Stimulated activated CD4-positive, alpha-beta T cell treated with anti-CD3 and anti-CD28 coated beads, Interleukin-12 subunit alpha, Interleukin-12 subunit beta, amount 100 ng/mL, for 48 hours (primary cell): ENCODE measurements around the gene SSTR4.

Experiments
- DNase-seq, 3 donors: peaks; one replicate each; pipeline ENCODE4 v3.0.0-alpha.2; 2020; ENCODE audit warnings: low read depth in 2 of 3, low spot score in 1 of 3

Gene SSTR4

GRCh38 chr20:23039885-23040508, 4.9 kb downstream of the SSTR4 start:
- no peak for DNase-seq

GRCh38 chr20:23042270-23042669, 7.2 kb downstream of the SSTR4 start:
- no peak for DNase-seq

- no peak for DNase-seq
These were observed 8.3 kb downstream of the SSTR4 start for GRCh38 chr20:23043376-23043775.

GRCh38 chr20:23046431-23046830, 11.3 kb downstream of the SSTR4 start:
- DNase-seq: no peak

GRCh38 chr20:23047001-23047737, 12.1 kb downstream of the SSTR4 start:
- DNase-seq: no peak

- no peak for DNase-seq
These were observed 12.7 kb downstream of the SSTR4 start for GRCh38 chr20:23047738-23048214.

- DNase-seq: peak in 2 of 3 donors; percentile 7 to 9
These were observed 13.4 kb downstream of the SSTR4 start for GRCh38 chr20:23048283-23049200.

GRCh38 chr20:23049201-23050075, 14.3 kb downstream of the SSTR4 start, which contains the start of gene THBD:
TSS of gene THBD (minus strand) at chr20:23049672. CDS start at chr20:23049504, 168 bp downstream.
- no peak for DNase-seq

- DNase-seq: no peak
These were observed 15.1 kb downstream of the SSTR4 start for GRCh38 chr20:23050076-23050838.

GRCh38 chr20:23050847-23051627, 15.9 kb downstream of the SSTR4 start:
- peak in 2 of 3 donors; percentile 12 to 46 for DNase-seq

GRCh38 chr20:23052904-23053303, 17.8 kb downstream of the SSTR4 start:
- DNase-seq: no peak

- DNase-seq: no peak
These were observed 23.1 kb downstream of the SSTR4 start for GRCh38 chr20:23058240-23058639.

GRCh38 chr20:23059001-23059400, 23.9 kb downstream of the SSTR4 start:
- no peak for DNase-seq

- DNase-seq: no peak
These were observed 24.7 kb downstream of the SSTR4 start for GRCh38 chr20:23059846-23060245.

GRCh38 chr20:23060629-23061028, 25.5 kb downstream of the SSTR4 start:
- DNase-seq: no peak

- no peak for DNase-seq
These were observed 26.1 kb downstream of the SSTR4 start for GRCh38 chr20:23061262-23061661.

GRCh38 chr20:23061734-23062561, 26.8 kb downstream of the SSTR4 start:
- no peak for DNase-seq

GRCh38 chr20:23062632-23063031, 27.5 kb downstream of the SSTR4 start:
- DNase-seq: no peak
